Fibroblast of skin of left quadriceps (primary cell): ENCODE results near the gene TRIM33.
"Not testable (repeated sequence)": the region's sequence is repeated elsewhere in the genome, so short reads cannot be mapped to it uniquely, and the experiment has no call there.

ENCODE experiments used
- DNase-seq, 2 experiments: peaks; one replicate each; pipeline ENCODE4 v3.0.0-alpha.2; 2013; ENCODE audit warnings: low read depth in 2 of 2

The TRIM33 gene

DNA sequence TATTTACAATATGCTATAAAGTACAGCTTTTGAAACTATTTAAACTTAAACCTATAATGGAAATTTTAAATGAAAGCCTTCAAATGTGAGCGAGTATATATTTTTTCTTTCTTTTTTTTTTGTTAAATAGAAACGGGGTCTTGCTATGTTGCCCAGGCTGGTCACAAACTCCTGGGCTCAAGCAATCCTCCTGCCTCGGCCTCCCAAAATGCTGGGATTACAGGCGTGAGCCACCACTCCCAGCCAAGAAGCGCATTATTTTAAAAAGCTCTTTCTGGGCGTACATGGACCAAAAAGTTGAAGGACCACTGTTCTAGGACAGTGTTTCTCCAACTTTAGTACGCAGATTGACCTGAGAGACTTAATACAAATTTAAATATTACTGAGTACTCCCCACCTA is 87.5 kb downstream of the TRIM33 start:
- DNase-seq, result no peak

DNA sequence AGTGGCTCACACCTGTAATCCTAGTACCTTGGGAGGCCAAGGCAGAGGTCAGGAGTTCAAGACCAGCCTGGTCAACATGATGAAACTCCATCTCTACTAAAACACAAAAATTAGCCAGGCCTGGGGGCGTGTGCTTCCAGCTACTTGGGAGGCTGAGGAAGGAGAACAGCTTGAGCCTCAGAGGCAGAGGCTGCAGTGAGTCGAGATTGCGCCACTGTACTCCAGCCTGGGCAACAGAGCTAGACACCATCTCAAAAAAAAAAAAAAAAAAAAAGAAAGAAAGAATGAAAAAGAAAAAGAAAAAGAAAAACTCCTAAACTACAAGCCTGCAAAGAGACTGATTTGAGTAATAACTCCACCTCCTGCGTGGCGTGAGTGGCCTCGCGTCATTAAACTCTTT is 92.1 kb downstream of the TRIM33 start:
- not testable (repeated sequence) for DNase-seq

DNA sequence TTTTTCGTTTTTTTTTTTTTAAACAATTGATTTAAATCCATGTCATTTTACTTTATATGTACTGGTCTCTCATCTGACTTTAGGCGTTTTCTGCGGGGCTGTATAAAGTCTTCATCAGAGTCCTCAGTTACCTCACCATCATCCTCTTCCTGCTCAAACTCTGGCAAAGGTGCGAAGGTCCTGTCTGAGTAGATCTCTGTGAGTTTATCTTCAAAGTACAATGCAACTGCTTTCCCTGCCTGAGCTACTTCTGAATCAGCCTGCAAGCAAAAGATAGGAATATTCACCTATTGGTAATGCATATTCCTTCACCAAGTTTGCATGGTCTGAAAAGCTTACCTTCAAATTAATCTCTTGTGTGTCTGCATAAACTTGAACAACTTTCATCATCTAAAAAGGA is 113.4 kb downstream of the TRIM33 start:
- DNase-seq, result no peak

DNA sequence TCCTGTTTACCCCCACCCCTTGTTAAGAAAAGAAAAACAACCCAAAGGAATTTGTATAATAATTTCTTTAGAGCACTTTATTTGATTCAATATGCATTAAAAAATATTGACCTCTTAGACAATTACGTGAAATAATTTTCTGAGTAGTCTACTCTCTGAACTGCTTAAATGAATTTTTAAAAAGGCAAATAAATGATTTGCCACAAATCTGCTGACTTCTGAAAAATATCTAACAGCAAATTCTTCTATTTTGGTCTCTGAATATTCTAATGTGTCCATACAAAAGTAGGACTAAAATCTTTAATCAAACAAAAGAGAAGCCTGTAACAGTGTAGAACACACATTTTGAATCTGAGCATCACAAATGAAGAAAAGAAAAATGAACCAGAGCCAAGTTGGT is 115.1 kb downstream of the TRIM33 start:
- DNase-seq, result no peak

DNA sequence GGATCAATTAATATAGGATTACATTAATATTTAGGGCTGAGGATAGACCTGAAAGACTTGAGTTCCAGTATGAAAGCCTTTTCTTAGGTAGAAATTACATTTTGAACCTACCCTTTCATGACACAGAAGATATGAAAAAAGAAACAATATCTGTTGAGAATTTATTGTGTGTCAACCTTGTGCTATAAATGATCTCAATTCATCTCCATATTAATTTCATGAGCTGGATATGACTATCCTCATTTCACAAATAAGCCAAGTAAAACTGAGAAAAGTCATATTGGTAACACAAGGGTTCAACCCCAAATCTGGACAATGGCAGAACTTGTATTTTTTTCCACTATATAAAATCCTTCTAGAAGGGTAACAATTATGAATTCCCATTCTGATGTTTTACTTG is 120.0 kb downstream of the TRIM33 start:
- no peak for DNase-seq

DNA sequence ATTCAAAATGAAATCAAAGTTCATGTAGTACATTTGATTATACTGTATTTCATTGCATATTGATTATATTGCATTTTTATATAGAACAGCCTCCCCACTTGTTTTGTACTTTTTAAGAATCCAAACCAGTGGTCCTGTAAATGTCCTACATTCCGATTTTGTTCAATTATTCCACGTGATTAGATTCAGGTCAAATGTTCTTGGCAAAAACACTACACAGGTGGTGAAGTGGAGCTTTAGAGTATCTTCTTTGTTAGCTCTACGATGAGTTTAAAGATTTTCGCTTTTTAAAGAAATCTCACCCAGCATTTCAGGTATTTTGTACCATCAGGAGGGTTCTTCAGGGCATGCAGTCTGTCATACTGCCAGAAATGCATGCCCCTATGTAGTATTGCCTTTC is 120.6 kb downstream of the TRIM33 start:
- DNase-seq, result no peak

DNA sequence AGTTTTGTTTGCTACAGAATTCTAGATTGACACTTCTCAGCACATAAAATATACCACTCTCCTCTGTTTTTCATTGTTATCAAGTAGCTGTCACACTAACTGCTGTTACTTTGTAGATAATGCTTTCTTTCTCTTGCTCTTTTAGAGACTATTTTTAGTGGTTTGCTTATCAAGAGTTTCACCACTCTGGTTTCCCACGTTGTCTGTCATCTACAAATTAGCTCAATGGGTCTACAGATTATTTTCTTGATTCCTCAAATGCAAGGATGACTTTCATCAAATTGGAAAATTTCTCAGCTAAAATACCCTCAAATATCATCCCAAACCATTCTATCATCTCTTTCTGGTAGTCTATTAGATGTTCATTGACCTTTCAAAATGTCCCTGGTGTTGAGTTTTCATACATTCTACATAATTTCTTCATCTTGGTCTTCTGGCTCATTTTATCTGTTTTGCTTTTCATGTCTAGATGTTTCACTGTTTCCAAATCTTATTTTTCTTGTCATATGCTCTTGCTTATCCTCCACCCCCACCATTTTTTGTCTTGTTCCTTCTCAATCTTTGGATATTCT is 122.5 kb downstream of the TRIM33 start:
- no peak for DNase-seq

DNA sequence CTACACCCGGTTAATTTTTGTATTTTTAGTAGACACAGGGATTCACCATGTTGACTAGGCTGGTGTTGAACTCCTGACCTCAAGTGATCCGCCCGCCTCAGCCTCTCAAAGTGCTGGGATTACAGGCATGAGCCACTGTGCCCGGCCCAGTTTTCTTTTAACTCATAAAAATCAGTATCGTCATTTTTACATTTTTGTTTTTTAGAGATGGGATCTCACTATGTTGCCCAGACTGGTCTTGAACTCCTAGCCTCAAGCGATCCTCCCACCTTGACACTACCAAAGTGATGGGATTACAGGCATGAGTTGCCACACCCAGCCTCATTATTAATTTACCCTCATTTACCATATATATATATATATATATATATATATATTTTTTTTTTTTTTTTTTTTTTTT is 123.4 kb downstream of the TRIM33 start:
- not testable (repeated sequence) for DNase-seq

DNA sequence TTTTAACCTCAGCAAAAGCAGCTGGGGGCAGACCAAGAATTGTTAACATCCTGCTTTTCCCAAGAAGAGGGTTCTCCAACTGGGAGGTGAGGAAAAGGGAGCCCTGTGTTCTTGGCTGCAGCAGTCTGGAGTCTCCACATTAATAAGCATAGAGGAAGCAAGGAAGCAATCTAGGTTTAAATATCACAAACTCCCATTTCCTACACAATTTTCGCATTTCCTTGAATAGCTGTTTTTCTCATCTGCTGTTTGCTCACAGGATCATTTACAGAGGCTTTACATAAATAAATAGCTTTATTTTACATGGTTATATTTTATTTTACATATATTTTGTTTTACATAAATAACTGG is 124.0 kb downstream of the TRIM33 start:
- DNase-seq, result no peak

DNA sequence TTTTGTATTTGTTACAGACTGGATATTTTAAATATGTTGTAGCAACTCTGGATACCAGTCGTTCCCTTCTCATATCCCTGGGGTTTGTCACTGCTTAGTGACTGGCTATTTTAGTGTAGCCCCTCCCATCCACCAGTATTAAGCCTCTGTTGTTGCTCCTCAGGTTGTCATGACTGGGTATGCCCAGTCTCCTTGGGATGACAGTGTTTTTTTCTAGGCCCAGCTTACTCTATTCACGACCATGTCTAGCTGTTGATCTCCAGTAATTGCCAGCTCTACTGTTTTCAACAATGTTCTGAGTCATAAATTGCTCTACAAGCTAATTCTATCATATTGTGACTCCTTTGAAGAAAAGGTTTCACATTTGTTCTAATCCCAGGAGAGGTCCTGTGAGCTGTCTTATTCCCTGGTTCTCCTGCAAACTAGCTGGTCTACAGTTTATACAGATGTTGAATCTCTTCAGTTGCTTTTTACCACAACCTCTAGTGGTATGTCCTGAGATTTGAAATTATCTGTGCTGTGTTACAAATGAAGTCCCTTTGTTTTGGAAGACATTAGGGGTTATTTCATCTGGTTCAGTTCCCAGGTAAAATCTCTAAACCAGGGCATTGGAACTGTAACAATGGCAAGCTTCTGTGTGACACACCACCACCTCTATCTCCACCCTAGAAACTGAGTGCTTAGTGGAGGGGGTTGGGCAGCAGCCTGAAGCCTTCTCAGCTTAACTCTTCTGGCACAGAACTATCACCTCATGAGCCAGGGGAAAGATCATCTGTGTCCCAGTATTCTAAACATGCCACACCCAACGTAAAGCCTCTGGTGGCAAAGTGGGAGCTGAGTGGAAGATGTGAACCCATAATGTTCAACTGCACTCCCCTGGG is 124.6 kb downstream of the TRIM33 start:
- DNase-seq, result no peak

DNA sequence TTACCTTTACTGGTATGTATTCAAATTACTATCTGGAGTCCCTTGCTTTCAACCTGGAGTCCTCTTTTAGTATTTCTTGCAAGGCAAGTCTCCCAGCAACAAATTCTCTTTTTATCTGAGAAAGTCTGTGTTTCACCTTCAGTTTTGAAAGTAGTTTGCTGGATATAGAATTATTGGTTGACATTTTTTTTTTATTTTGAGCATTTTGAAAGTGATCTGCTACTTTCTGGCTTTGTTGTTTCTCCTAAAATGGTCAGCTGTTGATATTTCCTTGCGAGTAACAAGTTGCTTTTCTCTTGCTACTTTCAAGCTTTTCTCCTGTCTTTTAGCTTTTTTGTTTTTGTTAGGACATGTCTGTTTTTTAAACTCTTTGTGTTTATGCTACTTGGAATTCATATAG is 126.1 kb downstream of the TRIM33 start:
- no peak for DNase-seq

DNA sequence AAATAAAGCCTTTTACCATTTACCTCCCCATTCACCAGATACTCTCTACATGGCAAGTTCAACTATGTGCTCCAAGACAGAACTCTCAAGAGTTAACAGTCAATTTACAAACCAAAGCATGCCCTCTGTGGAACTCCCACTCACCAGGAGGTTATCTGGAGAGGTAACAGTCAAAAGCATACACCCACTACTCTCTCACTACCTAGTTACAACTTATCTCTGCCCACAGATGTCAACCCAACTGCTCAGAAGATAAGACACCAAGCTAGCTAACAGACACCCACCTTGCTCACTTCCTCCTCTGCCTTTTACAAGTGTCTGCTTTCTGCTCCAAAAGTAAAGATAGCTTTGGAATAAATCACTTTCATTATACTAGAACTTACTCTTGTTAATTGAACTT is 131.0 kb downstream of the TRIM33 start:
- DNase-seq, result no peak

DNA sequence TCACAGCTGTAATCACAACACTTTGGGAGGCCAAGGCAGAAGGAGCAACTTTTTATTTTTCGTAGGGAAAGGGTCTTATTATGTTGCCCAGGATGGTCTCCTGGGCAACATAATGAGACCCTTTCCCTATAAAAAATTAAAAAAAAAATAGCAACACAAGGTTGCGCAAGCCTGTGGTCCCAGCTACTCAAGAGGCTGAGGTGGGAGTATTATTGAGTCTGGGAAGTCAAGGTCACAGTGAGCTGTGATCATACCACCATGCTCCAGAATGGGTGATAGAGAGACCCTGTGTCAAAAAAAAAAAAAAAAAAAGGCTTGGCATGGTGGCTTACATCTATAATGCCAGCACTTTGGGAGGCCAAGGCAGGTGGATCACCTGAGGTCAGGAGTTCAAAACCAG is 131.6 kb downstream of the TRIM33 start:
- no peak for DNase-seq

DNA sequence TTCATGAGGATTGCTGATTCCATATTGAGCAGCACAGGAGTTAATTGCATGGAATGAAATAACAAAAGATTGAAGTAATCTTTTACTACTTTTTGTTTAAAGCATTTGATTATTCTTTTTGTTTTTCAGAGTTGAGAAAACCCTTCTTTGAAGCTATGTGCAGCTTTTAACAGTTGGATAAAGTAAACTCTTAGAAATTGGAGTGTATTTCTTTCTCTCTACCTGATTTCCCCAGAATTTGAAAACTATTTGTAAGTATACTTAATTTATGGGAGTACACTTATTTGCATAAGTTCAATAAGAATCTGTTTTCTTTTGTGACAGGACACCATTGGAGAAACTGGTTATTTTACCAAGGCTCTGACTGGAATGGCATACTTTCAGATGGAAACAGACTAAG is 133.6 kb downstream of the TRIM33 start:
- no peak for DNase-seq

DNA sequence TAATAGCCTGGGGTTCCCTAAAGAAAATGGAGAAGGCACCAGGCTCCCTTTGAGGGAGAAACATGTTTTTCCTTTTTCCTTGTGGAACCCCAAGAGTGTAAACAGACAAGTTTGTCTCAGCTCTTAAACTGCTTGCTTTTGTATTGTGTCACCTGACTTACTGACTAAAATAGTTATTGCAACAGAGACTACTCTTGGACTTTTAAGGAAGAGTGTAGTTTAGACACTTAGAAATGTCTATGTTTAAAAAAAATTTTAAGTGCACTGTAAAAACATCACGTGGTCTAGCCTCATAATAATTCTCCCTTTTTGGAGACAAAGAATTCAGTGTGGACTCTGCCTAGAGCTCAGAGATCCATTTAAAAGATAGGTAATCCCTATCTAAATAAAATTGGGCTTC is 141.1 kb downstream of the TRIM33 start:
- no peak for DNase-seq

DNA sequence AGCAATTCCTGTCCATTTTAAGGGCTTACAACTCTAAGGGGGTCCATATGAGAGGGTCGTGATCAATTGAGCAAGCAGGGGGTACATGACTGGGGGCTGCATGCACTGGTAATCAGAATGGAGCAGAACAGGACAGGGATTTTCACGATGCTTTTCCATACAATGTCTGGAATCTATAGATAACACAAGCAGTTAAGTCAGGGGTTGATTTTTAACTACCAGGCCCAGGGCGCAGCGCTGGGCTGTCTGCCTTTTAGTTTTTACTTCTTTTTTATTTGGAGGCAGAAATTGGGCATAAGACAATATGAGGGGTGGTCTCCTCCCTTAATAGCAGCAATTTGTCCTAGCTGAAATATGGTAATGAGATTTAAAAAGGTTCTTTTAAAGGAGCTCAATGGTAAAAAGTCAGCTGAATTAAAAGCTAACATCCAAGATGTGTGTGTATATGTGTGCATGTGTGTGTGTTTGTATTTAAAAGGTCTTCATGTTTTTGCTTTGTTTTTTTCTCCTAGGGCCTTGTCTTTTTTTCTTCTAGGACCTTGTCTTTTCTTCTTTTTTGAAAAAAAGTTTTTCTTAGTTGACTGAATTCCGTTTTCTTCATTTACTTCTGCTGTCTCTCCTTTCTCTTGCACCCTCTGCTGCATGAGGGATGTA is 141.6 kb downstream of the TRIM33 start:
- not testable (repeated sequence) for DNase-seq

DNA sequence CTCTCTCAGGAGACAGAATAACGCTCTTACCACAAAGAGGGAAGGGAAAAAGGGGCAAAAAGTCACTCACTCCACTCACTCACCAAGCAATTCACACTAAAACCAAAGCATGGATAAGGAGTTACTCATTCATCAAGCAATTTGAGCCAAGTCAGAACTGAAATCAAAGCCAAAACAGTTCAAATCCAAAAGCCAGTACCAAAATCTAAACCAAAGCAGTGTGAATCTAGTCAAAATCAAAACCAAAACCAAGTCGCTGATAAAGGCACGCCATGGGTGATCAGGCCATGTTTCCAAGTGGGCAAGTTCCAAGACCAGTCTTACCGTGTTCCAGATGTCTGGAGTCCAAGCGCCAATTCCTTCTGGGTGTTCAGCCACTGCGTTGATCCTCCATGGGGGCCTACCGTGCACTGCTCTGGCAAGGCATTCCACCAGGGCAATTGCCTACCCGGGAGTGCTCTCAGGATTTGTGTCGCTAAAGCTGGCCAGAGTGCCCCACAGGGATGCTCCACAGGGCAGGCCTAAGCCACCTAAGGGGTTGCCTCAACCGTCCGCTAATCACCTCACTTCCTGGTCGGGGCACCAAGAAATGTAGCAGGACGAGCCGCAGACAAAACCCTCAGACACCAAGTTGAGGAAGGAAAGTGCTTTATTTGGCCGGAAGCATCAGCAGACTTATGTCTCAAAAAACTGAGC is 142.3 kb downstream of the TRIM33 start:
- no peak for DNase-seq

DNA sequence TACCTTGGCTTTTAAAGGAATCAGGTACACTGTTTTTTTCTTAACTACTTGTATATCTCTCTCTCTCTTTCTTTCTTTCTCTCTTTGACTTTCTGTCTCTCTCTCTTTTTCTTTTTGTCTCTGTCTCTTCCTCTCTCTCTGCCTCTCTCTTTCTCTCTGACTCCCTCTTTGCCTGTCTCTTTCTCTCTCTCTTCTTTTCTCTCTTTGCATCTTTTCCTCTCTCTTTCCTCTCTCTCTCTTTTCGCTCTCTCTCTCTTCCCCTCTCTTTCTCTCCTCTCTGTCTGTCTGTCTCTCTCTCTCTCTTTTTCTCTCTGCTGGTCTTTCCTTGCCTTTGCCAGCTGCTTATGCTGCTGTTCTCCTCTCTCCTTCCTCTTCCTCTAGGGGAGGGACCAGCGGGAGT is 143.2 kb downstream of the TRIM33 start:
- DNase-seq, result no peak

DNA sequence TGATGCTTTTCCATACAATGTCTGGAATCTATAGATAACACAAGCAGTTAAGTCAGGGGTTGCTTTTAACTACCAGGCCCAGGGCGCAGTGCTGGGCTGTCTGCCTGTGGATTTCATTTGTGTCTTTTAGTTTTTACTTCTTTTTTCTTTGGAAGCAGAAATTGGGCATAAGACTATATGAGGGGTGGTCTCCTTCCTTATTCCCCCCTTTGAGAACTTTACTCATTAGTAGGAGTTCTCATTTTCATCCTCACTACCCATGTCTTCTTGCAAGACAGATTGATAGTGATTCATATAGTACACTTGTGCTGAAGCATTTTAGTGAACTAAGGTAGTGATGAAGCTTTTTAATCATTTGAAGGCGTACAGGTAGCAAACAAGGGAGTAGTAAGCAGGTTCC is 147.8 kb downstream of the TRIM33 start:
- not testable (repeated sequence) for DNase-seq

DNA sequence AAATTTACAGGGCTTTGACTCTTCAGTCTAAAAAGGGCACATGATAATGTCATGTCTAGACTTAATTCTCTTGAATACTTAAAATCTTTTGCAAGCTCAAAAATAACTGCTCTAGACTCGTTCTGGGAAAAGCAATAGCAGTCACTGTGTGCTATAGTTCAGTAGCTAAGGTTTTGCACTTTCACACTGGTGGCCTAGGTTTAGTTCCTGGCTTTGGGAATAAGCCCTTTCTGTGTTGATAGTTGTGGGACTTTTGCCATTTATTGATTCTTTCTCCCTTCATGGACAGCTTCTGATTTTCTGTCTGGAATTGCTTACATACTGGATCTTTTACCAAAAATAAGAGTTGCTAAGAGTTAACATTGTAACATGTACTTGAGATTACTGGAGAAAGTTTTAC is 151.2 kb downstream of the TRIM33 start:
- no peak for DNase-seq

DNA sequence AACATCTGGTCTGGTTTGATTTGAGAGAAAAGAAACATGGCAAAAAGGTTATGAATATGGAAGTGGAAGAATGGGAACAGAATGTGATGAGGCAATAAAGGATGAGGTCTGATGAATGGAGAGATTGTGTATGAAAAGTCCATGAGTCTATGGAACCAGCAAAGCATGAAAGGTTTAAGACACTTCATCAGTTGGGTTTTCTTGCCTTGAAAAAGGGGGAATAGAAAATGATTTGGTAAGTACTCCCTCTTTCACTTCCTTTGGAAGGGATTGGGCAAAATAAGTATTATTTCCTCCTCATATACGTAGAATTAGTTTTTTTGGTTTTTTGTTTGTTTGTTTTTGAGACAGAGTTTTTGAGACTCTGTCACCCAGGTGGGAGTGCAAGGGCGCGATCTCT is 155.8 kb downstream of the TRIM33 start:
- no peak for DNase-seq

DNA sequence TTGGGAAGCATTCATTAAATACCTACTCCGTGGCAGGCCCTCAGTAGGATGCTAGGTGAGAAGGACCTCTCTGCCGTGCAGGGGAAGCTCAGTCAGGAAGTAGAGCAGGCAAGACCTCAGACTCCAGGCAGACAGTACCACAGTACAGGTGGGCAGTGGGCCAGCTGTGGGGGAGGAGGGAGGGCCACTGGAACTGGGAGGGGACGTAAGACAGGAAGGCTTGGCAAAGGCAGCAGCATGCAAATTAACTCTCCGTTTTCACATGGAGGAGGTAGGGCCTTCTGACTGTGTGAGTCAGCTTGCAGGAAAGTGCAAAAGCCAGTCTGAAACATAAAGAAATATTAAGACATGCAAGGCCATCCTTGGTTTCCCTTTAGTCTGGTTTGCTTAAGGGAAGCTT is 157.7 kb downstream of the TRIM33 start:
- peak; percentile 65 to 72 for DNase-seq

DNA sequence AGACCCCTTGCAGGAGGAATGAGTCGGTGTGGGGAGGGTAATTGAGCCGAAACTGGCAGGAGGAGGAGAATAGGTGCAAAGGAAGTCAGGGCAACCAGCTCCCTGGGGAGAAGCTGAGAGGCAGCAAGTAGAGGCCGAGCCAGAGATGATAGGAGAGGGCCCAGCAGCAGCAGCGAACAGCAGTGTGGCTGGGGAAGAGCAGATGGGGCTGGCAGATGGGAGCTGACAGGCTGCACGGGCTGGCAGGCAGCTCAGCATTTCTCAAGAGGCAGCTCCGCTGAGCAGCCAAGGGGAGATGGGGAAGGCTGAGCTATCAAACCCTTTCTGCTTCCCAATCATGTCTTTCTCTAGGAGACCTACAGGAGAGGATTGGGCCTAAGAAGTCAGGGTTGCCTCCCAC is 158.2 kb downstream of the TRIM33 start:
- DNase-seq, result no peak
